Stimulated activated CD8-positive, alpha-beta memory T cell treated with anti-CD3 and anti-CD28 coated beads, Interleukin-4, amount 100 ng/mL, for 1 hour (primary cell): Measurements from ENCODE around the gene BCOR.

Experiments used
- DNase-seq, 2 donors: peaks; one replicate each; pipeline ENCODE4 v3.0.0-alpha.2; 2020; ENCODE audit warnings: low read depth in 2 of 2, low spot score in 1 of 2

The BCOR gene

DNA sequence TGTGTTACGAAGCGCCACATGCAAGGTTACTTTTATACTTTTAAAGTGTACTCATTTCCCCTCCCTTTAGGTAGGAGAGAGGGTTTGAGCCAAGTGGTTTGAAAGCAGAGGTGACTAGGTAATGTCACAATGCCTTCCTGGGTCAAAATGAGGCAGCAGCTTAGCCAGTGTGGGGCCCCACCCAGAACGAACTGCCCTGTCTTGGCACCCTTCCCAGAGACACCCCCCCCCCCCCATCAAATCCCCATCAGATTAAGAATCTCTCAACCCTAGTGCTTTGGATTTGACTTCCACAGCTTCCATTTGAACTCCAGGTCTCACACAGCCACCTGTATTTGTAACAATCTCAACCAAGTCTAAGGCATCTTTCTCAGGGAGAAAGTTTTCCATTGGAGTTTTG is 31.1 kb downstream of the BCOR start:
- no peak for DNase-seq

DNA sequence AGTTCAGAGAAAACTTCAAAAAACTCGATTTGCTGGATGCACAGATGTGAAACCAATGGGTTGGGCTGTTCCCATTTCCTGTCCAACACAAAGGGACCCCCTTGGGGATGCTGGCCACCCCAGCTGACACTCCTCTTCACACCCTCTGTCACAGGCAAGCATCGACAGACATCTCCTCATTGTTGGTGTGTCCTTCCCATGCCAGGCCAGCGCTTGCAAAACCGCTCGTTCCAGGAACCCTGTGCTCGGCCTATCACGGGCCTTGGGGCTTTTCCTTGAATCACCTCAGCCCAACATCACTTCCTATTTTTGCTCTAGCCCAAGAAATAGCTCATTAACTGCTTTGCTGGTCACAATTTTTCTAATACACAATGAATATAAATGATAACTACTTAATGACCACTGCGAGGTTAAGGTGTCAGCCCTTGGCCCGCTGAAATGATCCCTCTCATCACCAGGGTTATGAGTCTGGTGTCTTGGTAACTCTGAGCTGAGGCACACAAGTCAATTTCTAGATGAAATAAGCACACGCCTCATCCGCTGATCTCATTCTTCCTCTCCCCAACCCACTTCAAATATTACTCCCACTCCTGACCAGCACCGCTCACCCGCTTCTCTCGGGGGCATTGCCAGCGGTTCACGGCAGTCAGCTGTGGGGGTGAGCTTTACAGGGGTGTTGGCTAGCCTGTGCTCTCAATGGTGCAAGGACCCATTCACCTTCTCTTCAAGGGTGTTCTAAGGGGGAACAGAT is 32.3 kb downstream of the BCOR start:
- no peak for DNase-seq

DNA sequence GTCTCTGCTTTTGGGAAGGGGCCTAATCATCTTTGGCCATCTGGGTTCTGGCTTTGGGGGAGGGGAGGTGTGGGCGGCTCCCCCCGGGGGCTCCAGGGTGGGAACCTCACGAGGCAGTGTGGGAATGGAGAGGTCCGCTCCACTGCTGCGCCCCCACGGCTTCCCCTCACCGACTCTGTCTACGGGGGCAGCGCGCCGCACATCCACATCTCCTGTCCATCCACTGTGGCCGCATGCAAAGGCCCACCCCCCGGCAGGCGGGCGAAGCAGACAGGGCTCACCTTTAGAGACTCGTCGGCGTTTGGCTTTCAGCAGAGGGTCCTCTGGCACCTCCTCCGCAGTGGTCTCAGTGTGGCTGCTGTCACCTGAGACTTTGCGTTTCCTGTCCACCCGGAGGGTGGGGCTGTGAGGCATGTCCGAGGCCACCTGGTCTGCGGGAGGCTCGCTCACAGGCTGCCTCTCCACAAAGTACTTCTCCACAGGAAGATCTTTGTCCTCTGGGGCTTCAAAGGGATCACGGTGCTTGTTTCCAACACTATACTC is 33.6 kb downstream of the BCOR start:
- no peak for DNase-seq

DNA sequence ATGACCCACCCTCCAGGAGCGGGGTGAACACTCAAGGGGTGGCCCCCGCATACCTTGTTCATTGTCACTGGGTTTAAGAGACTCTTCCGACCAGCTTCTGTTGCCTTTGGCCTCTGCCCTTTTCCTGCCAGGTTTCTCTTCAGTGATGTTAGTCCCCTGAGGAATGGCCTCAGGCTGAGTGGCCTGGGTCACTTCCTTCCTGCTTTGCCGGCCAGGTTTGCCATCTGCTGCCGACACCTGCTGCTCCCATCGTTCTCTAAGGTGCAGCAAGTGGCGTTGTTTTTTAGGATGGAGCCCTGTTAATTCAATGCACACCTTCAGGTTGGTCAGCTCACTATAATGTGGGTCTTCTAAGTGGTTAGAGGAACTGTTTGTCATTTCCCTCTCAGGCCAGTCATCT is 34.2 kb downstream of the BCOR start:
- no peak for DNase-seq

DNA sequence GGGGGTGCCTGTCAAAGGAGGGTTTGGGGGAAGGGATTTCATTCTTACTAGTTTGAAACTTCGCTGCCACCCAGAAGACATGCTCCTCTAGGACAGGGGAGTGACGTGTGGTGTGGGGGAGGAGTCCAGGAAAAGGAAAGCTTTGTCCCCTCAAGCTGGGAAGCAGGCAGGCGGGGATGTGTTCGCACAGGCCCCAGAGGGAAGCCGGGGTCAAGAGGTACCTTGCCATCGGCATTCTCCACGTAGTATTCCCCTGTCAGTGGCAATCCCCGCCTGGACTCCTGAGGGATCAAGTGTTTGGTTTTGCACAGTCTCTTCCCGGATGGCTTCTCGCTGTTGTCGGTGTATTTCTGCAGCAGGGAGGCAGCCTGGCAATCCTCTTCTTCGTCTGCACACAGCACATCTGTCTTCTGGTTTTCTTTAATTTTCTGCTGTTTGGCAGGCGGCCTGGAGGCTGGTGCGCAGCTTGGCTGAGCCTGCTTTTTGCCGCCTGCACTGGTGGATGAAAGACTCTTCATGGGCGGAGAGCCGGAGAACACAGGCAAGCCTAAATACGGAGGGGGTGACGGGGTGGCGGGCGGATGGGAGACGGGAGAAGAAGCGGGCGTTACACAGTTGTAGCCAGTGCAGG is 35.1 kb downstream of the BCOR start:
- DNase-seq, result no peak

DNA sequence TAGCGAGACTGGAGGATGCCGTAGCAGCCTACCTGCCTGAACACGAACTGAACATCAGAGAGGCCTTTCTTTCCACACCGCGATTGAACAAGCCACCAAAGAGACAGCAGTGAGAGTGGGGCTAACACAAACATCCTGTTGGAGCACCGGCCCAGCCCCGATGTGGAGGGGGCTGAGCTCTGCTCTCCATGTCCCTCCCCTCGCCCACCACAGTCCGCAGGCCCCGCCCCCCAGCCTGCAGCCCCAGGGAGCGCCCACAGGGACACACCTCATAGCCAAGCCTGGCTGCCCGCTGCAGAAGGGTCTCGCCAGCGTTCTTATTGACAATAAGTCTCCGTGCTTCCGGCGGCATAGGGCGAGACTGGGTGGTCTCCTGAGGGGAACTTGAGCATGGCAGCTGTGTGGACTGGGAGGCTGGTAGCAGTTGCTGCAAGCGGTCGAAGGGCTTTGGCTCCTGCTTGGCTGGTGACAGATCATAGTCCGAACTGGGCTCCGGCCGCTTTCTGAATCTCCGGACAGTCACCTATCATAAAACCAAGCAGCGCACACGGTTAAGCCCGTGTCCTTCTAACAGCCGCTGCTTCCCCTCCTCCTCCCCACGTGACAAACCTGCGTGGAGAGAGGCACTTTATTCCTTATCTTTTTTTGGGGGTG is 35.8 kb downstream of the BCOR start:
- no peak for DNase-seq

DNA sequence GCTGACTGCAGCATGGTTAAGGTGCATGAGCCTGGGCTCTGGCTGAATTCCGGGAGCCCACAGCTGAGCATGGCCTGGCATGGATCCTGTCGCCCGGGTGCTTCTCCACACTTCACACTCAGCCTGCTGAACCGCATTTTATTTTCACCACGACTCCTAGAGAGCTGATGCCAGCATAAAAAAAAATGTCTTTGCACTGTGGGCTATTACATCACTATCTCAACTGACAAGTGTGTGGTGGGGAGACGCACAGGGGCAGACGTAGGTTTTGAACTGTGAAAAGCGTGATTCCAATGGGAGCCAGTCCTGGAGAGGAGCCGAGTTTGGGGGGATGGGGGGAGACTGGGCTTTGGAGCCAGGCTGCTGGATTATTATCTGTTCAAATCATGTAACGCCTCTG is 36.8 kb downstream of the BCOR start:
- no peak for DNase-seq

DNA sequence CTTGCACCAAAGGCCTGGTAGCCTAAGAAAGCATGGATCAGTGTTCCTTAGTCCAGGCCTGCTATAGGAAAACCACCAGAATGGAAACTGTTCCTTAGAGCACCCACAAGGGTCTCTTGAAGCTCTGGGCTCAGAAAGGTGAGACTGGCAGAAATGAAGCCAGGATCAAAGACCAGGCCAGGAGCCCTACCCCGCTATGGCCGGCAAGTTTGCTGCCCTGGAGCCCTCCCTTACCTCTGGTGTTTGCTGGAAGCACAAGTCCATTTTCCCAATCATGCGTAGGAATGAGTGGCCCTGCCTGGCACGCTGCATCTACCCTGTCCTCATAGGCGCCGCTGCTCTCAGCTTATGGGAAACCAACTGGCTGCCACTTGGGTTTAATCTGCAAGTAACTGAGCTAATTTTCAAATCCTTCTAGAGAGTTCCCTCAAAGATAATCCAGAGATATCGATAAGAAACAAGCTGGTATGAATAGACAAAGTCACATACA is 37.4 kb downstream of the BCOR start:
- DNase-seq, result no peak

DNA sequence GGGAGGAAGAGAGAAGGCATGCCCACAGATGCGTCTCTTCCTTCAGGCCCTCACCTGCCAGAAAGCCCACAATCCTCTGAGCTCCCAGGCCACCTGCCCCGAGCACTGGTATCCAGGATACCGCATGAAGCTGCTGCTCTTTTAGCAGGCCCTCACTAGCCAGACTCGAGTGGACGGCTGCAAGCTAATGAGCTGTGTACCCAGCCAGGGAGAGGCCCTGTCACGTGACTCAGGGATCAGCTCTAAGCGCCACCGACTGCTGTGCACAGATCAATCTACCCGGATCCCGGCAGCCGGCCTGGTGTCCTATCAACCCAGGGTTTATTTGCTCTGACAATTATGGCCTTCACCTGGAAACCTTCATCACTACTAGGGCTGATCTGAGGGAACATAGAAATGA is 39.0 kb downstream of the BCOR start:
- DNase-seq, result no peak

DNA sequence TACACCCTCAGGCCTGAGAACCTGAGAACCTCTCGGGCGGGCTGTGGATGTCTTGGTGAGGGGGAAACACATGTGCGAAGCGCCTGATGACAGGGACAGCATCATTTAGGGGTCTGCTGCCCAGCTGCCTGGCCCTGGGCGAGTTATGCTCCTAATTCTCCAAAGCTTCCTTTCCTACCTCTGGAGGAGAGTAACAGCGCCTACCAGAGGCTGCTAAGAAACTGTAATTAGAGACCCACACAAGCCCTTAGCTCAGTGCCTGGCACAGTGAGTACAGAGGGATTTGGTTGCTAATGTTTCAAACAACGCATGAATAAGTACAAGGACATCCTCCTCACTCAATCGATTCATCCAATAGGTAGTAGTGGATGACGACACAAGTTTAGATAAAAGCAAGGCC is 40.4 kb downstream of the BCOR start:
- DNase-seq, result no peak

DNA sequence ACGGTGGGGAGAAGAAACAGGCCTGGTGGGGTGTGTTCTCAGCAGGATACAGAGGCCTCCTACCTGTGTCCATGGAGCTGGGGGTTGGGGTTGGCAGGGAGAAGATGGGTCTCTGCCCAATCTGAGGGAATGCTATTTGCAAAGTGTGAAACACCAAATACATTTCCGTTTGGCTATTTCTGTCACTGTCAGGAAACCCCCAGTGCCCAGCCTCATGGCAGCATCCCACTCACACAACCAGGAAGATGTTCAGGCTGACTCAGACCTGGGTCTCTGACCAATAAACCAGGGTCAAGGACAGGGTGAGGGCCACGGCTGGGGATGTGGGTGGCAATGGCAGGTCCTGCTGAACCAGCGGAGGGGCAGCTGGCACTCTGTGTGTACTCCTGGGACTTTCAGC is 41.3 kb downstream of the BCOR start:
- DNase-seq, result no peak

DNA sequence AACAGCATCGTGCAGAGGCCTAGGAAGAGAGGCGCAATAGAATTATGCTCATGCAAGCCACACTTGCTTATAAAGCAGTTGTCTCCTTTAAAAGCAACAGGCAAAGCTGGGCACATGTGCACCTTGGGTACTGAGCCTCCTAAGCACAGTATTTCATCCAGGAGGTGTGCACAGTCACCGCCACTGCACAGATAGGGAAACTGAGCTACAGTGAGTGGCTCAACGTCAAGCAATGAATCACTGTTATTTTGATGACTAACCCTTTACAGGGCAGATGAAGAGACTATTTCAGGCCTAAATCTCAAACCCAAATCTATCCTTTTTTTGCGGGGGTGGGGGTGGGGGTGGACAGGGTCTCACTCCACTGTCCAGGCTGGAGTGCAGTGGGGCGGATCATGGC is 42.3 kb downstream of the BCOR start:
- DNase-seq, result no peak

DNA sequence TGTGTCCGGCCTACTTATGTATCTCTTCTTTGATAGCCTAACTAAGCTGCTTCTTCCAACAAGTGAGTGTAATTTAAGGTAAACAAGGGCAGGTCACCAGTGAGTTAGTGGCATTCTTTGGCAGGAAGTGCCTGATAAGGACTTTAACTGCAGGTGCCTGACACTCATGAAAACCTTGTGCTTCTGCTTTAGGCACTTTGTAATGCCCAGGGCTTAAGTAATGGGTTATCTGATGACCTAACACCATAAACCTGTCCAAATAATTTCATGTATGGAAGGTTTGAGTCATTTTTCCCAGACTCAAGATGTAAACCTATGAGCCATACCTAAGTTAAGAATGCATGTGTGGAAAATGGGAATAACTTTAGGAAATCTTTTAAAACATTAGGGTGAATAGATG is 43.0 kb downstream of the BCOR start:
- no peak for DNase-seq

DNA sequence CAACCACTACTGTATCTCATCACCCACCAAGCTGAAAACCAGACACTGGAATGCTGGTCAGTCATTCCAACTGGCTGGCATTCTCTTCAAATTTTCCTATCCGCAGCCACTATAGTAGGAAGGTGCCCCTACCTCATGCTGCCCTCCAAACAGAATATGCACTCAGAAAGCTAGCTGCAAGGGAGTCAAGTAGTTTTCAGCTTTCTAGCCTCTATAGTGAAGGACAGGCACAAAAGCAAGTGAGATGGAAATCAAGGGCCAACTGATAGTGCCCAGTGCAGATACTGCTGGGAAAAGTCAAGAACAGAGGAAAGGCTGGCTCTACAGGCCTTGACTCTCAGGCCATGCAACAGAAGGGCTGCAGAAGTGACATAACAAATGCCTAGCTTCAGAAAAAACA is 47.2 kb downstream of the BCOR start:
- no peak for DNase-seq

DNA sequence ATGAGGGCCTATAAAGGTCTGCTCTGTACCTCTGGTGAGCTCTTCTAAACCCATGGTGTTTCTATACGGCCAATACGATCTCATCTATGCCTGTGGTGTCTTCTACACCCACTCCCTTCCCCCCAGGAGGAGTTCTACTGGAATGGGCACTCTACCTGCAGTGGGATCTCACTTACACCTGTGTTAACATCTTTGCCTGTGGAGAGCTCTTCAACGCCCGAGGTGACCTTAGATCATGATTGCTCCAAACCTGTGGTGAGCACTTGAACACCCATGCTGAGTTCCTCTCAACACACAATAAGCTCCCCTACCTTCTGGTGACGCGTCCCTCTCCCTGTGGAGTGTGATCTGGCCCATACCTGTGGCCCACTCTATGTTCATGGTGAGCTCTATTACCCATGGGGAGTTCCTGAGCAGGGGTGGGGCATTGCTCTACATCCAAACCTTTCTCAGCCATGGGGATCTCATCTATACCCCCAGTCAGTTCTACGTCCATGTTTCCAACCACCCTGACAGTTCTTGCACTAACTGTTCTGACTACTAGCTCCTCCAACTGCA is 48.6 kb downstream of the BCOR start:
- DNase-seq, result no peak

DNA sequence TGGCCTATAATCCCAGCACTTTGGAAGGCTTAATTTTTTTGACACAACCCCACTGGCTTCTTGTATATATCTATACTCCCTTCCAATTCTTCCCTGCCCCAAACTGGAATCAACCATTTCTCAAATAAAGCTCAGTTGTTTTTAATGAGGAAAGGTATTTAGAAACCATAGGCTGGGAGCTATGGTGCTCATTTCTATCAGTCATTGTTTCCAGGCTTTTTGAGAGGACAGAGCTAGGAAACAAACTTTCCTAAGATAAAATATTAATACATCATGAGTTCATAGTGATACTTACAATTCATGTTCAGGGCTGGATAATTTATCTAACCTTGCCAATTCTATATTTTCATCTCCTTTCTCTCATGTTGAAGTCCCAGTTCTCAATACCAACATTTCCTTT is 50.3 kb downstream of the BCOR start:
- DNase-seq, result no peak

DNA sequence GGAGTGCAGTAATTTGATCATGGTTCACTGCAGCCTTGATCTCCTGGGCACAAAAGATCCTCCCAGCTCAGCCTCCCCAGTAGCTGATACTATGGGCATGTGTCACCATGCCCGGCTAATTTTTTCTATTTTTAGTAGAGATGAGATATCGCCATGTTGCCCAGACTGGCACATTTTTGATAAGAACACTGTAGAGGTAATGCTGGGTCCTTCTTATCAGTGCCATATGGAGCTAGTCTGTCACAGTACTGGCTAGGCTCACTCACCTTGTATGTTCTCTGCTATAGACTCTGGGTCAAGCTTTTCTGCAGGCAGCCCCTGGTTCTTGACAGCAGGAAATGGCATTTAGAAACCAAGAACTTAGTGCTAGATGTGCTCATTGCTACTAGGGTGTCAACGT is 53.9 kb downstream of the BCOR start:
- DNase-seq, result no peak

DNA sequence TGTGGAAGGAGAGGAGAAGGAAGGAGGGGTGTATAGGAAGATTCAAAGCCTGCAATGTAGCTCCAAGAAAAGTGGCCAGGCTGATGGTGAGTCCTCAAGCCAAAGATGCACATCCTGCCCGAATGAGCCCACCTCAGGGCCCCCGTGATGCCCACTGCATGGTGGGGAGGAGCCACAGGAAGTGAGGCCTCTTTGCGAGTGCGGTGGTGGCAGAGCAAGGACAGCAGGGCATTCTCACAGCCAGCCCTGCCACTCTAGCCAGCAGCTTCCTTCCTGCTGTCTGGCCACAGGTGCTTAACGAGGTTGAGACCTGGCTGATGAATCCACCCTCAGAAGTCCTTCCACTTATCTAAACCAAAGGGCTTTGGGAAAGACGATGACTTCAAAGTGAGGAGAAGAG is 55.8 kb downstream of the BCOR start:
- no peak for DNase-seq

DNA sequence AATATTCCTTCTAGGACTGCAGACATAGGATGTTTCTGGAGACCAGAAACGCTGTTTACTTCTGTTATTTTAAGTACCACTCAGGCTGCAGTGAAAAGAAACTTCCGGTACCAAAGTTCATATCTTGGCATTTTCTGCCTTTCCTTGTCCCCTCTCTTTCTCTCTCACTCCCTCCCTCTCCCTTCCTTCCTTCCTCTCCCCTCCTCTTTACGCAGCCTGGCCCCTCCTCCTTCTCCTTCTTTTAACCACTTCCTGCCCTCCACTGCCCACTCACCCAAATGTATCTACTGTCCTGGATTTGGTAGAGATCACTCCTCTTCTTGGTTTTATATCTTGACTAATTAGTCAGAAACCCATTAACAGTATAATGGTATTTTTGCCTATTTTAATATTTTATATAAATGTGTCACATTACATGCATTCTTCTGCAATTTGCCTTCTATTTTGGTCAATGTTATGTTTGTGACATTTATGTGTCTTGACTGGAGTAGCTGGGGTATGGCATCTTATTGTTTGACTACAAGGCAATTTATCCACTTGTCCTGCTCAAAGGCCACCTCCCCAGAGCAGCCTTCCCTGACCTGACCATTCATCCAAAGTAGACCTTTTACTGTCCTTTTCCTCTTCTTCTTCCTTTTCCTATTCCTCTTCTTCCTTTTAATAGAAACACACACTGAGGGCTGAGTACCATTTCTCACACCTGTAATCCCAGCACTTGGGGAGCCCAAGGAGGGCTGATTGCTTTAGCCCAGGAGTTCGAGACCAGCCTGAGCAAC is 56.9 kb downstream of the BCOR start:
- DNase-seq, result no peak

DNA sequence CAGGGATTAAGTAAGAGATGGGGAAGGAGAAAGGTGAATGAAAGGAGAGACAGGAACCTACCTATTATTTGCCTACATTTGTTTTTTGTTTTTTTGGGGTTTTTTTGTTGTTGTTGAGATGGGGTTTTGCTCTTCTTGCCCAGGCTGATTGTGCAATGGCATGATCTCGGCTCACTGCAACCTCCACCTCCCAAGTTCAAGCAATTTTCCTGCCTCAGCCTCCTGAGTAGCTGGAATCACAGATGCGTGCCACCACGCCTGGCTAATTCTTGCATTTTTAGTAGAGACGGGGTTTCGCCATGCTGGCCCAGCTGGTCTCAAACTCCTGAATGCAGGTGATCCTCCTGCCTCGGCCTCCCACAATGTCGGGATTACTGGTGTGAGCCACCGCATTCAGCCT is 57.9 kb downstream of the BCOR start:
- no peak for DNase-seq

DNA sequence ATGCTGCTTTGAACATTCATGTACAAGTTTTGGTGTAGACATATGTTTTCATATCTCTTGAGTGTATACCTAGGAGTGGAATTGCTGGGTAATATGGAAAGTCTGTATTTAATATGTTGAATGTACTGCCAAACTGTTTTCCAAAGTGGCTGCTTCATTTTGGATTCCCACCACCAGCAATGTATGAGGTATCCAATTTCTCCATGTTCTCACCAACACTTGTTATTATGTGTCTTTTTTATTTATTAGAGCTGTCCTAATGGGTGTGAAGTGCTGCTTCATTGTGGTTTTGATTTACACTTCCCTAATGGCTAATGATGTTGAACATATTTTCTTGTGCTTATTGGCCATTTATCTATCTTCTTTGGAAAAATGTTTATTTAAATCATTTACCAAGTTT is 60.4 kb downstream of the BCOR start:
- no peak for DNase-seq
